GM18526 (cell line): ENCODE data around the gene RIT2.

Experiments used
- POLR2A ChIP-seq: IDR thresholded peaks from 3 replicates; pipeline ENCODE4 v1.6.1; 2011; ENCODE audit not compliant: insufficient read length; ENCODE audit errors: extremely low read depth

RIT2 gene

GRCh38 chr18:42931491-42931890 is 184.0 kb downstream of the RIT2 start:
- TF ChIP-seq POLR2A: no peak

- TF ChIP-seq POLR2A: no peak
Measured at GRCh38 chr18:42929857-42930256, 185.6 kb downstream of the RIT2 start.

DNA sequence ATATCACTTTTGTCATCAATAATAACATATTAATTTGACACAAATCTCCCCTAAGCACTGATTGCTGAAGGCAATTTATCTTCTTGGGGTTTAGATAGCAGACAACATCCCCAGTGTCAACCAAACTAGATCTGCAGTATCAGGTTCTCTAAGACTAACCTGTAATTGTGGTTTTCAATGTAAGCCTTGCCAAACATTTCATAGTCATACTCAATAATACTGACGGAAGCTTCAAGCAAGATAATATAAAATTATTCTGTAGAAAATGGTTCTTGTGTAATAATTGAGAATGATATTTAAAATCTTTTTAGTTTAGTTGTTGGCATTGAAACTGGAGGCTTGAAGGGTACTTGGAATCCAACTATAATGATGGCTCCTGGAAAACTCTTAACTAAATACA is 186.3 kb downstream of the RIT2 start:
- TF ChIP-seq POLR2A: no peak

- TF ChIP-seq POLR2A: no peak
Measured at GRCh38 chr18:42925036-42925435, 190.4 kb downstream of the RIT2 start.

DNA sequence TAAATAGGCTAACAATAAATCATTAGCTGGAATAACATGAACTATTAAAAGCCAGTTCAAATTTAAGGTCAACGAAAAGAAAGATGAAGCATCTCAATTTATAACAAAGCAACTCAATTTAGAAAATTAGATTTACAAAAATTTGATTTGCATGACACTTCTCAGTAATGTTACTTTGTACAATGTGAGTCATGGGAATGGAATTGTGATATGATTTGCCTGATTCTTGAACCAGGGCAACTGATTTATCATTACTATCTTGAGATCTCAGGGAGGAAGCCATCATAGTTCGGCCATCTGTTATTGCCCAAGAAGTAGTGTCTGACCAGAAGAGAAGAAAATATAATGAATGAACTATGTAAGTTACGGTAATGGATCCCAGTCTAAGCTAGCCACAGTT is 193.1 kb downstream of the RIT2 start:
- no peak for TF ChIP-seq POLR2A

DNA sequence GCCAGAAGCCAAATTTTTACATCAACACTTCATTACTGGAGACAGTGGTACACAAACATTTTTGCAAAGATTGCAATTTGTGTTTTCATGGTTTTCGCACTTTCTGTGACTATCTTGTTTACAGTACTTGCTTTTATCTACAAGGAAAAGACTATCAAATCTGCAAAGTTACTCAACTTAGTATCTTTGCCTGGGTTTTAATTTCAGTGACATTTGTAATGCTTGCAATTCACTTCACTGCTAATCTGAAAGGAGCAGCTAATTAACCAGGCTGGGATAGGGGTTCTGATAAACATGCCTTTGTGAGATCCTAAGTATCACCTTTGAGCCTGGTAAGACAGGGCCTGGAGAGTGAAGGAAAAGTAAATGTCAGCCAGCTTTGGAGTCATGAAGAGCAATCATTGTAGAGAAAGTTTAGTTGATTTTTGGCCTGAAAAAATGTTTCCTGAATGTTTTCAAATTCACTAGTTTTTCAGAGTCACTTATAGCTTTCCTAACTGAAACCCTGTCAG is 194.2 kb downstream of the RIT2 start:
- TF ChIP-seq POLR2A: no peak

- TF ChIP-seq POLR2A: no peak
Measured at GRCh38 chr18:42920621-42921020, 194.9 kb downstream of the RIT2 start.

DNA sequence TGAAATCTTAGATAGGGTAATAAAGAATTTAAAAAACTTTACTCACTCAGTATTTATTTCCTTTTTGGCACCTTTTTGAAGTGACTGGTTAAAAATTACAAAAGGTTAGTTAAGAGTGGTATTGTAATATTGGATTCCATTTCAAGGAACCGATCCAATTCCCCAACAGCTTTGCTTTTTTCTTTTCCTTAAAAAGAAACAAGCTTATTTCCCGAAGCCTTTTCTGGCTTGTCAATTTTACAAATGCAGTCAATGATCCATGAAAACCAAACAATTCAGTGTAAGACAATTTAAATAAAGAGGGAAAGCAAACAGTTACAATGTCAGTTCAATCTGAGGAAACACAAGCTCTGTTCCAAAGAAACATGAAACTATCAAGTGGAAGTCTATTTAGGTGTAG is 200.2 kb downstream of the RIT2 start:
- TF ChIP-seq POLR2A: no peak

DNA sequence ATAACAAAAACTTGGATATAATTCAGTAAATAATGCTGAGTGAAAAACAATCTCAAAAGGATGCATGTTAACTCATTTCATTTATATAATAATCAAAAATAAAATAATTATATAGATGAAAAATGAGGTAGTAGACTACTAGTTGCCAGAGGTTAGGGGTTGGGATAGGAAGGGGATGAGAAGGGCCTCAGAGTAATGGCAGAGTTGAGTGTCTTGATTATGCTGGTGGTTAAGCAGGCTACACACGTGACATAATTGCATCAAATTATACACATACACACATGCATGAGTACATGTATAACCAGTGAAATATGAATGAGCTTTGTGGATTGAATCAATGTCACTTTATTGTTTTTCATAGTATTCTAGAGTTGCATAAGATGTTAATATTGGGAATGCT is 201.0 kb downstream of the RIT2 start:
- no peak for TF ChIP-seq POLR2A

DNA sequence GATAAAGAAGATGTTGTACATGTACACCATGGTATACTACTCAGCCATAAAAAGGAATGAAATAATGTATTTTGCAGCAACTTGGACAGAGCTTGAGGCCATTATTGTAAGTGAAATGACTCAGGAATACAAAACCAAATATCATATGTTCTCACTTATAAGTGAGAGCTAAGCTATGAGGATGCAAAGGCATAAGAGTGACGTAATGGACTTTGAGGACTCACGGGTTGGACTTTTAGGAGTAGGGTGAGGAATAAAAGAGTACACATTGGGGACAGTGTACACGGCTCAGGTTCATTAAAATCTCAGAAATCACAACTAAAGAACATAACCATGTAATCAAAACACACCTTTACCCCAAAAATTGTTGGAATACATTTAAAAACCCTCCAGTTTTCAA is 206.4 kb downstream of the RIT2 start:
- no peak for TF ChIP-seq POLR2A

GRCh38 chr18:42906761-42907160 is 208.7 kb downstream of the RIT2 start:
- TF ChIP-seq POLR2A: no peak

DNA sequence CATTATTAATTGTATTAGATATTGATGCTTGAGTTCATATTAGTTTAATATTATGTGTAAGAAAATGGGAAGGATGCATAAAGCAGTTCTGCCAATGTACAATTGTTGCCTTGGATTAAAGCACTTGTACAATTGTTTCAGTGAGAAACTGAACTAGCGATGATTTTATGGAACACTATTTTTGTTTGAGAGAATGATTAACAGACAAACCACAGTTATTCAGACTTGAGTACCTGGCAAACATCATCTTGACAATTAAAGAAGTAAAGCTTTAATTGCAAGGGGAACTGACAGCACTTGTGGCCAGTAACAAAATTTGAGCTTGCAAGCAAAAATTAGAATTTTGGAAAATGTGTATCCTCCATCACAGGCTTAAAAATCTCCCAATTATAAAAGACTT is 214.3 kb downstream of the RIT2 start:
- TF ChIP-seq POLR2A: no peak

DNA sequence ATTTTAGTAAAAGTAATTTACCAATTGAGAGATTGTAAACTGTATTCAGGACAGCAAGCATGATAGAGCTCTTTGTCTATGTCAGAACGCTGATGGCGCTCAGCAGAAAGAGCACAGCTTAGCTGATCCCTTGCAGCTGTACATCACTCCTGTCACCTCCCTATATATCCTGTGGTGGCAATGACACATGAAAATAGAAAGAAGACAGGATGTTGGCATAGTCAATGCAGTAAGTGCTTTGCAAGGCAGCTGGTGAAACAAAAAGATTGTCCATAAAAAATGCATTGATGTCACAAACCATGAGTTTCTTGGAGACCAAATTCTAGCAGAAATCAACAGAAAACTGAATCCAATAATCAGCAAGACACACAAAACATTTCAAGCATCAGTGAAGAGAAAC is 221.5 kb downstream of the RIT2 start:
- no peak for TF ChIP-seq POLR2A

- TF ChIP-seq POLR2A: no peak
Measured at GRCh38 chr18:42892181-42892580, 223.3 kb downstream of the RIT2 start.

DNA sequence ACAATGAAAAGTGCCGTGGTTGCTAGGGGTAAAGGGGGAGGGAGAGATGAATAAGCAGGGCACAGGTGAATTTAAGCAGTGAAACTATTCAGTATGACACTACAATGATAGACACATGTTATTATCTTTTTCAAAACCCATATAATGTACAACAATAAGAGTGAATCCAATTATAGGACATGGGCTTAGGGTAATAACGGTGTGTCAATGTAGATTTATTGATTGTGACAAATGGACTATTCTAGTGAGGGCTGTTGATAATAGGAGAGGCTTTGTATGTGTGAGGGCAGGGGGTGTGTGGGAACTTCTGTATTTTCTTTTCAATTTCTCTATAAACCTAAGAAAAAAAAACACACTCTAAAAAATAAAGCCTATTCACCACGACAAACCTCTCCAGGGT is 223.8 kb downstream of the RIT2 start:
- TF ChIP-seq POLR2A: no peak

DNA sequence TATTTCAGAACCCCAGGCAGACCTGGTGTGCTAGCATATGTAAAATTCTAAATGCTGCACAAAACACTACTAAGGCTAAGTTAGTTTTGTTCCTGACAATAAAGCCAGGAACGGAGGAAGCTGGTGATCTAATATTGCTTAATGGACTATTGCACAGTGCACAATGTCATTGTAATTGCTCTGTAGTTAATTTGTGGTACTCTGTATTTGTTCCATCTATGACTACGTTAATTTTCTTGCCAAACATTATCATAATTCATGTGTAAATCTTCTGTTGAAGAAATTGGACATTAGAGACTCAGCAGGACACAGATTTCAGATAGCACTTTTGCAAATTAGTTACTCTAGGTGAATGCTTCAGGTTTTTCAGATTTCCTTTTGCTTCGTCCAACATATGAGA is 232.3 kb downstream of the RIT2 start:
- TF ChIP-seq POLR2A: no peak

- TF ChIP-seq POLR2A: no peak
Measured at GRCh38 chr18:42882122-42882521, 233.4 kb downstream of the RIT2 start.

DNA sequence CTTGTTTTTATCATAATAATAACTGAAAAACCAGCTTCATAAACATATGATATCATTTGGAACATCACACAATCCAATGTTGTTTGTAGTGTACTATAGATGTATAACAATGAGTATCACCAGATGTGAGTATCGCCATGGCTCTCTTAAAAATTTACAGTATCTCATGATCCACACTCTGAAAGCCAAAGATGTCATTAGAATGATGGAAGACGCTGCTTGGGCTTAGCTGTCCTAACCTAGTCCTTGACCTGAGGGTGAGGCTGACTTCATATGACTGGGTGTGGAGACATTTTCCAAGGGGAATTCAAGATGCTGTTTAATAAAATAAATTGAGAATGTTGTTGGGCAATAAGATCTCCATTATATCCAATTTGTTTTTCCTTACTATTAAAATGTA is 242.6 kb downstream of the RIT2 start:
- no peak for TF ChIP-seq POLR2A
